HEK293 (cell line): ENCODE results near the gene INPP4B.

ENCODE experiments used
- GLIS1 ChIP-seq: fragments of 450-650 bp; formaldehyde crosslinking; IDR thresholded peaks from 2 replicates; pipeline ENCODE4 v1.5.1; 2016; ENCODE audit warnings: missing biosample characterization, missing genetic modification characterization
- SP2 ChIP-seq: fragments of 450-650 bp; formaldehyde crosslinking; IDR thresholded peaks from 2 replicates; pipeline ENCODE4 v1.5.1; 2016; ENCODE audit warnings: missing biosample characterization, missing genetic modification characterization
- ZNF24 ChIP-seq: fragments of 450-650 bp; formaldehyde crosslinking; IDR thresholded peaks from 2 replicates; pipeline ENCODE4 v1.5.1; 2016; ENCODE audit warnings: missing biosample characterization, missing genetic modification characterization
- ZNF701 ChIP-seq: fragments of 450-650 bp; formaldehyde crosslinking; IDR thresholded peaks from 2 replicates; pipeline ENCODE4 v1.5.1; 2016; ENCODE audit warnings: missing biosample characterization, missing genetic modification characterization
- TF ChIP-seq, protein P1 (sequence below): fragments of 450-650 bp; formaldehyde crosslinking; IDR thresholded peaks from 2 replicates; pipeline ENCODE4 v1.5.1; 2016; ENCODE audit warnings: missing biosample characterization, missing genetic modification characterization

DNA sequence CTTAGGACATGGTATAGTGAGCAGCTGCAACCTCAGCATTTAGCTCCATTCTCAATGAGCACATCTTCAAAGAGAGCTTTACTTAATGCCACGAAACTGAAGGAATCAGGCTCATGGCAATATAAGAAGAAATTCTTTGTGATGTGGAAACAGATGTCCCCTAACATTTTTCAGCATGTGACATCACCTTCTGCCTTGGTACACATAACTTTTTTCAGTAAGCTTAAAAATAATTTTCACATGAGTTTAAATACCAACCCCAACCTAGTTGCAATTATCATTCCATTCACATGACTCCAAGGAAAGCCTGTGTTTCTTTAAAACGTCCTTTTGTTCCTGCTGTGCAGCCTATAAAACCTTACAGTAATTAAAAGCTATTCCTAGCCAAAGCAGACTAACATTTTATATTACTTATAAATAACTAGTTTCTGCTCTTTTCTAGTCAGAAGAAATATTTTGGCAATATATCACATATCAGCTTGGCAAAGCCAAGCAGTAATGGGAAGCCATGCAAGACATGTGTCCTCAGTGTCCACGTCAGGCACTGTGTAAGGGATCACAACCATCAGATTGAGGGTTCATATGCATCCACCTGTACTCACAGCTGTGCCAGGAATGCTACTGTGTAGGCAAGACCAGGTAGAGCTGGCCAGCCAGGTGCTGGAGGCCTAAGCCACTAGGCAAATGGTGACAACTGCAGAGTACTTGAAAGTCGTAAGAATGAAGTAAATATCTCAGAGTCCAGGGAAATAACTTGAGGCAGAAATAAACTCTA lies 466.6 kb downstream of the INPP4B start:
- TF ChIP-seq ZNF24 (tag by site-specific recombination) (no peak), ZNF701 (tag by site-specific recombination) (no peak), SP2 (no peak), GLIS1 (no peak)
- TF ChIP-seq, protein P1, sequence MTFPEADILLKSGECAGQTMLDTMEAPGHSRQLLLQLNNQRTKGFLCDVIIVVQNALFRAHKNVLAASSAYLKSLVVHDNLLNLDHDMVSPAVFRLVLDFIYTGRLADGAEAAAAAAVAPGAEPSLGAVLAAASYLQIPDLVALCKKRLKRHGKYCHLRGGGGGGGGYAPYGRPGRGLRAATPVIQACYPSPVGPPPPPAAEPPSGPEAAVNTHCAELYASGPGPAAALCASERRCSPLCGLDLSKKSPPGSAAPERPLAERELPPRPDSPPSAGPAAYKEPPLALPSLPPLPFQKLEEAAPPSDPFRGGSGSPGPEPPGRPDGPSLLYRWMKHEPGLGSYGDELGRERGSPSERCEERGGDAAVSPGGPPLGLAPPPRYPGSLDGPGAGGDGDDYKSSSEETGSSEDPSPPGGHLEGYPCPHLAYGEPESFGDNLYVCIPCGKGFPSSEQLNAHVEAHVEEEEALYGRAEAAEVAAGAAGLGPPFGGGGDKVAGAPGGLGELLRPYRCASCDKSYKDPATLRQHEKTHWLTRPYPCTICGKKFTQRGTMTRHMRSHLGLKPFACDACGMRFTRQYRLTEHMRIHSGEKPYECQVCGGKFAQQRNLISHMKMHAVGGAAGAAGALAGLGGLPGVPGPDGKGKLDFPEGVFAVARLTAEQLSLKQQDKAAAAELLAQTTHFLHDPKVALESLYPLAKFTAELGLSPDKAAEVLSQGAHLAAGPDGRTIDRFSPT (tag by site-specific recombination): no peak
